HepG2 (cell line): ENCODE results near the gene BIVM. TPM values are rescaled to one million over a fixed set of nuclear protein-coding genes. Genes with fewer than 3 reads are reported as not detected.

Experiments
- GABPA ChIP-seq, 2 experiments: IDR thresholded peaks; 2 replicates each; pipeline ENCODE4 v1.6.1; 2011 to 2016; ENCODE audit warnings: low read depth in 2 of 2, low read length in 1 of 2, missing biosample characterization in 1 of 2, missing genetic modification characterization in 1 of 2
- HMG20A ChIP-seq: IDR thresholded peaks from 2 replicates; pipeline ENCODE4 v1.6.1; 2016; ENCODE audit warnings: borderline replicate concordance
- KMT2B ChIP-seq: IDR thresholded peaks from 2 replicates; pipeline ENCODE4 v1.6.1; 2016; ENCODE audit warnings: missing genetic modification reagents, missing compliant biosample characterization
- MZF1 ChIP-seq: sonication (generic); formaldehyde crosslinking; IDR thresholded peaks from 2 replicates; pipeline ENCODE4 v1.8.1; 2023; ENCODE audit warnings: mild to moderate bottlenecking, missing genetic modification reagents, borderline replicate concordance
- PHF20 ChIP-seq: sonication (generic); formaldehyde crosslinking; IDR thresholded peaks from 2 replicates; pipeline ENCODE4 v1.5.0; 2020; ENCODE audit warnings: mild to moderate bottlenecking, missing genetic modification reagents
- RNF2 ChIP-seq: fragments of 450-650 bp; conservative IDR thresholded peaks from 2 replicates; pipeline ENCODE4 v1.6.1; 2016; ENCODE audit warnings: low read depth
- SATB2 ChIP-seq: sonication (generic); formaldehyde crosslinking; IDR thresholded peaks from 2 replicates; pipeline ENCODE4 v1.5.0; 2020; ENCODE audit warnings: missing genetic modification reagents
- SMC3 ChIP-seq: IDR thresholded peaks from 2 replicates; pipeline ENCODE4 v1.6.1; 2011; ENCODE audit warnings: low read length, improper control_type of control experiment
- SOX6 ChIP-seq, 2 experiments: fragments of 450-650 bp in 1 of 2; sonication (generic) in 1 of 2; formaldehyde crosslinking in 1 of 2; IDR thresholded peaks; 2 replicates each; pipeline versions ENCODE4 v1.4.0 to v1.6.1; 2017 to 2020; ENCODE audit warnings: antibody characterized with exemption in 1 of 2, mild to moderate bottlenecking in 1 of 2, missing genetic modification reagents in 1 of 2
- TBX2 ChIP-seq: sonication (generic); formaldehyde crosslinking; IDR thresholded peaks from 2 replicates; pipeline ENCODE4 v1.5.0; 2020; ENCODE audit warnings: missing genetic modification reagents, mild to moderate bottlenecking, borderline replicate concordance
- U2AF2 ChIP-seq: fragments of 200-400 bp; formaldehyde crosslinking; IDR thresholded peaks from 2 replicates; pipeline ENCODE4 v1.6.1; 2017; ENCODE audit warnings: low read depth, mild to moderate bottlenecking, low read length
- ZBTB38 ChIP-seq: sonication (generic); formaldehyde crosslinking; IDR thresholded peaks from 2 replicates; pipeline ENCODE4 v1.5.1; 2020; ENCODE audit warnings: mild to moderate bottlenecking, missing genetic modification reagents
- ZNF124 ChIP-seq: sonication (generic); formaldehyde crosslinking; IDR thresholded peaks from 2 replicates; pipeline ENCODE4 v1.4.0; 2020; ENCODE audit warnings: missing genetic modification reagents
- ZNF275 ChIP-seq: sonication (generic); formaldehyde crosslinking; IDR thresholded peaks from 2 replicates; pipeline ENCODE4 v1.8.0; 2022; ENCODE audit warnings: missing genetic modification reagents, mild to moderate bottlenecking, inconsistent platforms, borderline replicate concordance
- ZNF329 ChIP-seq: sonication (generic); formaldehyde crosslinking; IDR thresholded peaks from 2 replicates; pipeline ENCODE4 v1.9.0; 2021; ENCODE audit warnings: low read depth, mild to moderate bottlenecking, missing genetic modification reagents
- ZNF605 ChIP-seq: sonication (generic); formaldehyde crosslinking; IDR thresholded peaks from 2 replicates; pipeline ENCODE4 v1.8.0; 2022; ENCODE audit warnings: mild to moderate bottlenecking, missing genetic modification reagents
- ZSCAN20 ChIP-seq: sonication (generic); formaldehyde crosslinking; IDR thresholded peaks from 2 replicates; pipeline ENCODE4 v1.4.0; 2020; ENCODE audit warnings: missing genetic modification reagents, mild to moderate bottlenecking, borderline replicate concordance
- polyA plus RNA-seq, 8 experiments: library from polyadenylated mRNA; depleted of rRNA in 3 of 8; stranded (reverse) in 7 of 8; unstranded in 1 of 8; fragments of >200 nt; fragmentation: Illumina TruSeq in 4 of 8; extraction: Trizol in 4 of 8; gene quantifications; 2 replicates each; pipeline versions ENCODE4 v1.2.1 to v1.2.3, GENCODE V29; 2011 to 2016; ENCODE audit warnings: low read depth in 4 of 8, missing spikeins in 1 of 8, mixed read lengths in 1 of 8; ENCODE audit not compliant: insufficient read depth in 1 of 8
- total RNA-seq, 5 experiments: library from RNA; depleted of rRNA; stranded (reverse); fragments of >200 nt; fragmentation: Illumina TruSeq; extraction: Trizol; gene quantifications; 2 replicates each; pipeline ENCODE4 v1.2.3, GENCODE V29; 2016; ENCODE audit warnings: low read depth in 1 of 5
- TF ChIP-seq, protein P1 (sequence below): sonication (generic); formaldehyde crosslinking; IDR thresholded peaks from 2 replicates; pipeline ENCODE4 v1.8.0; 2022; ENCODE audit warnings: mild to moderate bottlenecking, missing genetic modification reagents, borderline replicate concordance
- TF ChIP-seq, protein P2 (sequence below): sonication (generic); formaldehyde crosslinking; IDR thresholded peaks from 2 replicates; pipeline ENCODE4 v1.9.0; 2021; ENCODE audit warnings: mild to moderate bottlenecking, missing genetic modification reagents

Gene BIVM
- total and polyA plus RNA-seq, 2 of the 13 experiments (the other 11 are each of a cell fraction or from before 2014, with no cell fraction given) = 10.4 to 15.8 TPM

DNA sequence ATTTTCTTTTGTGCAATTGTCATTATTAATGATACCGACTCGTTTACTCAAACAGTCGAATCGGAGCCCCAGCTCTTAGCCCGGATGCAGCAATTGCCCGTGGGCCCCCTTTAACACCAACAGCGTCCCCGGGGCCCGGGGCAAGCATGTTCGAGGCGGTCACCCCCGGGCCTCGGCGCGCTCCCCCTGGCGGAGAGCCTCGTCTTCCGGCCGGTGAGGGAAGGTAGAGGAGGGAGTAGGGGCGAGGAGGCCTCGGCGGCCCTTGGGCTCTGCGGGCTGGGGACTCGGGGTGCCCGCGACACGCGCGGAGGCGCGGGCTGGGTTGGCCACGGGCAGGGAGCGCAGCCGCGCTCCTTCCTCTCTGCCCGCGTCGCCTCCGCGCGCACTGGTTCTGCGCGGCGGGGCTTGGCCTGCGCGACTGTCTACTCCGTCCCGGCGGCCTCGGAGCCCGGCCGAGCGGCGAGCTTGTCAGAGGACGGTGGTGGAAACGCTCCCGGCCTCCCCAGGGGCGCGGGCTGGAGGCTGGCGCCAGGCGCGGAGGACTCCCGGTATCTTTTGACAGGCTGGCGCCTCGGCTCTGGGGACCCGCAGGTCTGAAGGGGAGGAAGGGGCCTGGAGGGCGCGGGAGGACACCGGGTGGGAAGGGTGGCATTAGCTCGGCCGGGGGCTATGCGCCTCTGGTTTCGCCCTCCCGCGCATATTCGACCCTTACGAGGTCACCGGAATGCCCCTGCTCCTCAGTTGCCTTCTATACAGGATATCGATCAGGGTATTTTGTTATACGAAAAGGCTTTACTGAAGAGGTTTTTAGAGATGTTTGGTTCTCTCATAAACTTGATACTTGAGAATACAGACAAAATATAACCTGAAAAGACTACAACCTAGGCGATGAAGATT, 1.5 kb downstream of the BIVM start (continued):
- TF ChIP-seq KMT2B (CRISPR knock-in tag) = peak; percentile 77
- TF ChIP-seq ZNF605 (CRISPR knock-in tag) = 0 out of 2 replicates have a peak, but pooled peaks have one; percentile 44
- TF ChIP-seq SATB2 (CRISPR knock-in tag) = peak; percentile 27; the same call in 1 of the 2 replicates
- TF ChIP-seq HMG20A = no peak
- TF ChIP-seq MZF1 (CRISPR knock-in tag) = no peak
- no peak for TF ChIP-seq SOX6 (IDR thresholded peaks at IDR 0.05)
- TF ChIP-seq SOX6 (CRISPR knock-in tag; IDR thresholded peaks at IDR 0.05) = no peak; the same call in 1 of the 2 replicates
- no peak for TF ChIP-seq RNF2
- 0 out of 2 replicates have a peak, but pooled peaks have one; percentile 38 for TF ChIP-seq ZNF275
- peak; percentile 21; the same call in 1 of the 2 replicates for TF ChIP-seq ZBTB38 (CRISPR knock-in tag)
- peak; percentile 61; the same call in 1 of the 2 replicates for TF ChIP-seq TBX2 (CRISPR knock-in tag)
- peak; percentile 5; the same call in 1 of the 2 replicates for TF ChIP-seq SMC3
- TF ChIP-seq ZSCAN20 = 0 out of 2 replicates have a peak, but pooled peaks have one; percentile 29
- TF ChIP-seq GABPA (IDR thresholded peaks at IDR 0.05; ENCODE audit: low read depth, low read length) = peak; percentile 57
- peak; percentile 82 for TF ChIP-seq GABPA (CRISPR knock-in tag; IDR thresholded peaks at IDR 0.05; ENCODE audit: low read depth)
- TF ChIP-seq PHF20 (CRISPR knock-in tag) = peak; percentile 49
- TF ChIP-seq, protein P1, sequence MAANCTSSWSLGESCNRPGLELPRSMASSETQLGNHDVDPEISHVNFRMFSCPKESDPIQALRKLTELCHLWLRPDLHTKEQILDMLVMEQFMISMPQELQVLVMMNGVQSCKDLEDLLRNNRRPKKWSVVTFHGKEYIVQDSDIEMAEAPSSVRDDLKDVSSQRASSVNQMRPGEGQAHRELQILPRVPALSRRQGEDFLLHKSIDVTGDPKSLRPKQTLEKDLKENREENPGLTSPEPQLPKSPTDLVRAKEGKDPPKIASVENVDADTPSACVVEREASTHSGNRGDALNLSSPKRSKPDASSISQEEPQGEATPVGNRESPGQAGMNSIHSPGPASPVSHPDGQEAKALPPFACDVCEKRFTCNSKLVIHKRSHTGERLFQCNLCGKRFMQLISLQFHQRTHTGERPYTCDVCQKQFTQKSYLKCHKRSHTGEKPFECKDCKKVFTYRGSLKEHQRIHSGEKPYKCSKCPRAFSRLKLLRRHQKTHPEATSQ = peak; percentile 77; the same call in 1 of the 2 replicates
- no peak for TF ChIP-seq U2AF2
- no peak for TF ChIP-seq ZNF124
- TF ChIP-seq ZNF329 (CRISPR knock-in tag) = 0 out of 2 replicates have a peak, but pooled peaks have one; percentile 26
- TF ChIP-seq, protein P2, sequence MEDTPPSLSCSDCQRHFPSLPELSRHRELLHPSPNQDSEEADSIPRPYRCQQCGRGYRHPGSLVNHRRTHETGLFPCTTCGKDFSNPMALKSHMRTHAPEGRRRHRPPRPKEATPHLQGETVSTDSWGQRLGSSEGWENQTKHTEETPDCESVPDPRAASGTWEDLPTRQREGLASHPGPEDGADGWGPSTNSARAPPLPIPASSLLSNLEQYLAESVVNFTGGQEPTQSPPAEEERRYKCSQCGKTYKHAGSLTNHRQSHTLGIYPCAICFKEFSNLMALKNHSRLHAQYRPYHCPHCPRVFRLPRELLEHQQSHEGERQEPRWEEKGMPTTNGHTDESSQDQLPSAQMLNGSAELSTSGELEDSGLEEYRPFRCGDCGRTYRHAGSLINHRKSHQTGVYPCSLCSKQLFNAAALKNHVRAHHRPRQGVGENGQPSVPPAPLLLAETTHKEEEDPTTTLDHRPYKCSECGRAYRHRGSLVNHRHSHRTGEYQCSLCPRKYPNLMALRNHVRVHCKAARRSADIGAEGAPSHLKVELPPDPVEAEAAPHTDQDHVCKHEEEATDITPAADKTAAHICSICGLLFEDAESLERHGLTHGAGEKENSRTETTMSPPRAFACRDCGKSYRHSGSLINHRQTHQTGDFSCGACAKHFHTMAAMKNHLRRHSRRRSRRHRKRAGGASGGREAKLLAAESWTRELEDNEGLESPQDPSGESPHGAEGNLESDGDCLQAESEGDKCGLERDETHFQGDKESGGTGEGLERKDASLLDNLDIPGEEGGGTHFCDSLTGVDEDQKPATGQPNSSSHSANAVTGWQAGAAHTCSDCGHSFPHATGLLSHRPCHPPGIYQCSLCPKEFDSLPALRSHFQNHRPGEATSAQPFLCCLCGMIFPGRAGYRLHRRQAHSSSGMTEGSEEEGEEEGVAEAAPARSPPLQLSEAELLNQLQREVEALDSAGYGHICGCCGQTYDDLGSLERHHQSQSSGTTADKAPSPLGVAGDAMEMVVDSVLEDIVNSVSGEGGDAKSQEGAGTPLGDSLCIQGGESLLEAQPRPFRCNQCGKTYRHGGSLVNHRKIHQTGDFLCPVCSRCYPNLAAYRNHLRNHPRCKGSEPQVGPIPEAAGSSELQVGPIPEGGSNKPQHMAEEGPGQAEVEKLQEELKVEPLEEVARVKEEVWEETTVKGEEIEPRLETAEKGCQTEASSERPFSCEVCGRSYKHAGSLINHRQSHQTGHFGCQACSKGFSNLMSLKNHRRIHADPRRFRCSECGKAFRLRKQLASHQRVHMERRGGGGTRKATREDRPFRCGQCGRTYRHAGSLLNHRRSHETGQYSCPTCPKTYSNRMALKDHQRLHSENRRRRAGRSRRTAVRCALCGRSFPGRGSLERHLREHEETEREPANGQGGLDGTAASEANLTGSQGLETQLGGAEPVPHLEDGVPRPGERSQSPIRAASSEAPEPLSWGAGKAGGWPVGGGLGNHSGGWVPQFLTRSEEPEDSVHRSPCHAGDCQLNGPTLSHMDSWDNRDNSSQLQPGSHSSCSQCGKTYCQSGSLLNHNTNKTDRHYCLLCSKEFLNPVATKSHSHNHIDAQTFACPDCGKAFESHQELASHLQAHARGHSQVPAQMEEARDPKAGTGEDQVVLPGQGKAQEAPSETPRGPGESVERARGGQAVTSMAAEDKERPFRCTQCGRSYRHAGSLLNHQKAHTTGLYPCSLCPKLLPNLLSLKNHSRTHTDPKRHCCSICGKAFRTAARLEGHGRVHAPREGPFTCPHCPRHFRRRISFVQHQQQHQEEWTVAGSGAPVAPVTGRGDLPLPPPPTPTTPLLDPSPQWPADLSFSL = no peak
